GM23338 (cell line): Measurements from ENCODE around the gene FAM13A. TPM values are rescaled to one million over a fixed set of nuclear protein-coding genes. Genes with fewer than 3 reads are reported as not detected.

Experiments used
- ATAC-seq: fragments of 200-7000 bp; cut with Tn5 transposase; 3 replicates; pipeline ENCODE4 v1.9.1; 2020
- DNase-seq: peaks from one replicate; pipeline ENCODE4 v3.0.0-alpha.2; 2015; ENCODE audit warnings: low spot score
- H2AFZ ChIP-seq: fragments of 200-600 bp; sonication (generic); 2 replicates; pipeline ENCODE4 v1.8.0; 2016; ENCODE audit warnings: antibody characterized with exemption, mild to moderate bottlenecking, moderate library complexity
- H3F3A ChIP-seq: fragments of 200-600 bp; sonication (generic); replicated peaks from 2 replicates; pipeline ENCODE4 v1.8.0; 2017; ENCODE audit warnings: antibody characterized with exemption, mixed run types, low read depth
- H3K27ac ChIP-seq: fragments of 200-600 bp; sonication (generic); 2 replicates; pipeline ENCODE4 v1.6.1; 2016; ENCODE audit warnings: low read depth
- H3K27me3 ChIP-seq: fragments of 200-600 bp; sonication (generic); 2 replicates; pipeline ENCODE4 v1.8.0; 2016; ENCODE audit warnings: mild to moderate bottlenecking, mixed run types, moderate library complexity; ENCODE audit not compliant: insufficient read depth
- H3K36me3 ChIP-seq: fragments of 200-600 bp; sonication (generic); 2 replicates; pipeline ENCODE4 v1.8.0; 2016; ENCODE audit warnings: mild to moderate bottlenecking; ENCODE audit not compliant: insufficient read depth
- H3K4me1 ChIP-seq: fragments of 200-600 bp; sonication (generic); 2 replicates; pipeline ENCODE4 v1.8.0; 2016; ENCODE audit warnings: mild to moderate bottlenecking, moderate library complexity; ENCODE audit not compliant: insufficient read depth
- H3K4me2 ChIP-seq: fragments of 200-600 bp; sonication (generic); 2 replicates; pipeline ENCODE4 v1.7.1; 2017; ENCODE audit warnings: mixed run types
- H3K4me3 ChIP-seq: fragments of 200-600 bp; sonication (generic); 2 replicates; pipeline ENCODE4 v1.6.1; 2016; ENCODE audit warnings: mixed run types
- H3K79me2 ChIP-seq: fragments of 200-600 bp; sonication (generic); replicated peaks from 2 replicates; pipeline ENCODE4 v1.8.0; 2017; ENCODE audit warnings: mild to moderate bottlenecking; ENCODE audit not compliant: insufficient read depth
- H3K9me2 ChIP-seq: fragments of 200-600 bp; sonication (generic); 2 replicates; pipeline ENCODE4 v1.8.0; 2017; ENCODE audit not compliant: insufficient read depth
- H4K20me1 ChIP-seq: fragments of 200-600 bp; sonication (generic); replicated peaks from 2 replicates; pipeline ENCODE4 v1.8.0; 2017; ENCODE audit warnings: mild to moderate bottlenecking; ENCODE audit not compliant: insufficient read depth
- H3K27ac Mint-ChIP-seq: 2 replicates; pipeline ENCODE4 v1.8.0; 2020; ENCODE audit warnings: inconsistent platforms, mild to moderate bottlenecking, moderate library complexity, mixed read lengths
- H3K27me3 Mint-ChIP-seq: 3 replicates; pipeline ENCODE4 v1.8.0; 2022; ENCODE audit warnings: low read depth, mild to moderate bottlenecking, moderate library complexity, mixed read lengths, inconsistent platforms; ENCODE audit not compliant: insufficient read depth, poor library complexity
- H3K36me3 Mint-ChIP-seq: 3 replicates; pipeline ENCODE4 v1.8.0; 2021; ENCODE audit warnings: low read depth, mild to moderate bottlenecking, inconsistent platforms, moderate library complexity, mixed read lengths
- H3K4me1 Mint-ChIP-seq: 3 replicates; pipeline ENCODE4 v1.8.0; 2020; ENCODE audit warnings: mild to moderate bottlenecking, inconsistent platforms, mixed read lengths
- H3K4me3 Mint-ChIP-seq: 3 replicates; pipeline ENCODE4 v1.8.0; 2021; ENCODE audit warnings: moderate library complexity, mild to moderate bottlenecking, inconsistent platforms, mixed read lengths
- H3K9me3 Mint-ChIP-seq: 3 replicates; pipeline ENCODE4 v1.8.0; 2020; ENCODE audit warnings: moderate library complexity, mild to moderate bottlenecking, inconsistent platforms, mixed read lengths
- CTCF ChIP-seq, 2 experiments: fragments of 200-600 bp in 1 of 2; sonication (generic) in 1 of 2; conservative IDR thresholded peaks; 2 replicates each; pipeline versions ENCODE4 v1.5.1 to v1.6.1; 2016 to 2017; ENCODE audit warnings: antibody characterized with exemption in 2 of 2, low read depth in 2 of 2, mild to moderate bottlenecking in 2 of 2, moderate library complexity in 1 of 2
- ETS1 ChIP-seq: IDR thresholded peaks from 2 replicates; pipeline ENCODE4 v1.6.1; 2016; ENCODE audit warnings: antibody characterized with exemption
- EZH2 ChIP-seq: fragments of 200-600 bp; sonication (generic); IDR thresholded peaks from one replicate; pipeline ENCODE4 v1.8.0; 2017; ENCODE audit warnings: antibody characterized with exemption, mild to moderate bottlenecking, low read depth; ENCODE audit not compliant: unreplicated experiment
- EZH2phosphoT487 ChIP-seq: fragments of 200-600 bp; sonication (generic); IDR thresholded peaks from one replicate; pipeline ENCODE4 v1.8.1; 2018; ENCODE audit warnings: antibody characterized with exemption; ENCODE audit not compliant: unreplicated experiment
- NANOG ChIP-seq: IDR thresholded peaks from 2 replicates; pipeline ENCODE4 v1.6.1; 2016; ENCODE audit warnings: antibody characterized with exemption, borderline replicate concordance
- REST ChIP-seq: IDR thresholded peaks from one replicate; pipeline ENCODE4 v1.6.1; 2018; ENCODE audit warnings: antibody characterized with exemption; ENCODE audit not compliant: unreplicated experiment
- STAT1 ChIP-seq: IDR thresholded peaks from one replicate; pipeline ENCODE4 v1.6.1; 2016; ENCODE audit warnings: antibody characterized with exemption; ENCODE audit not compliant: unreplicated experiment
- ZNF331 ChIP-seq: fragments of 250-450 bp; sonication (Bioruptor Pico); IDR thresholded peaks from 2 replicates; pipeline ENCODE4 v1.5.0; 2020; ENCODE audit warnings: low read depth, mild to moderate bottlenecking, moderate library complexity
- ZNF462 ChIP-seq: fragments of 250-450 bp; sonication (Bioruptor Pico); IDR thresholded peaks from 2 replicates; pipeline ENCODE4 v1.5.0; 2020; ENCODE audit warnings: mild to moderate bottlenecking, moderate library complexity
- polyA plus RNA-seq: library from polyadenylated mRNA; unstranded; fragments of >200 nt; fragmentation: Nextera tagmentation; extraction: Ambion mirVana; gene quantifications from 2 replicates; pipeline ENCODE4 v1.2.1, GENCODE V29; 2016
- total RNA-seq: library from RNA; depleted of rRNA; stranded (reverse); fragments of >200 nt; shearing (Covaris generic); gene quantifications from 2 replicates; pipeline ENCODE4 v1.2.3, GENCODE V29; 2014

FAM13A gene
- total and polyA plus RNA-seq, 2 experiments from 2014 or later, result 13.9 to 28.4 TPM

GRCh38 chr4:88761861-88762523 lies 295.0 kb downstream of the FAM13A start (continued):
- no peak for TF ChIP-seq REST
- TF ChIP-seq ETS1, result no peak
- no peak for TF ChIP-seq EZH2phosphoT487
- TF ChIP-seq ZNF331 (CRISPR knock-in tag), result no peak
- TF ChIP-seq CTCF (conservative IDR thresholded peaks at IDR 0.05; ENCODE audit: low read depth in 2 of 2), result no peak

- no peak for ATAC-seq
- no peak for TF ChIP-seq NANOG
- no peak for TF ChIP-seq STAT1
- no peak for TF ChIP-seq EZH2
- TF ChIP-seq ZNF462, result no peak
- TF ChIP-seq CTCF (conservative IDR thresholded peaks at IDR 0.05; ENCODE audit: low read depth in 2 of 2), result no peak
- TF ChIP-seq EZH2phosphoT487, result no peak
Observed at GRCh38 chr4:88761342-88761741, 295.6 kb downstream of the FAM13A start.

More at GRCh38 chr4:88761342-88761741, 295.6 kb downstream of the FAM13A start:
- H4K20me1 ChIP-seq, result no peaks in the 10 kb centered on the region
- no peaks in the 10 kb centered on the region for H3F3A ChIP-seq
- Mint-ChIP-seq H3K27ac (no peak overlapping the region; the same call in 1 of the 2 replicates), H3K36me3 (no peaks in the 10 kb centered on the region), H3K9me3 (no peaks in the 10 kb centered on the region), H3K27me3 (no peaks in the 10 kb centered on the region), H3K4me1 (peaks cover 25% of the 10 kb centered on the region), H3K4me3 (no peak overlapping the region)
- H3K27me3 ChIP-seq, result no peaks in the 10 kb centered on the region
- H3K9me2 ChIP-seq, result no peaks in the 10 kb centered on the region
- no peak overlapping the region for H3K4me2 ChIP-seq
- no peak overlapping the region for H2AFZ ChIP-seq
- peaks cover 24% of the 10 kb centered on the region for H3K4me1 ChIP-seq
- H3K27ac ChIP-seq, result no peak overlapping the region
- DNase-seq, result no peak
- H3K79me2 ChIP-seq, result no peaks in the 10 kb centered on the region
- no peak overlapping the region for H3K4me3 ChIP-seq
- no peaks in the 10 kb centered on the region for H3K36me3 ChIP-seq
